ENCODE results near the gene MAGEA11. TPM values are rescaled to one million over a fixed set of nuclear protein-coding genes. Genes with fewer than 3 reads are reported as not detected.
"Not testable (repeated sequence)": the region's sequence is repeated elsewhere in the genome, so short reads cannot be mapped to it uniquely, and the experiment has no call there.

MAGEA11 gene
- total and polyA plus RNA-seq, 2 of the 4 experiments (the other 2 are of a cell fraction), result not detected

DNA sequence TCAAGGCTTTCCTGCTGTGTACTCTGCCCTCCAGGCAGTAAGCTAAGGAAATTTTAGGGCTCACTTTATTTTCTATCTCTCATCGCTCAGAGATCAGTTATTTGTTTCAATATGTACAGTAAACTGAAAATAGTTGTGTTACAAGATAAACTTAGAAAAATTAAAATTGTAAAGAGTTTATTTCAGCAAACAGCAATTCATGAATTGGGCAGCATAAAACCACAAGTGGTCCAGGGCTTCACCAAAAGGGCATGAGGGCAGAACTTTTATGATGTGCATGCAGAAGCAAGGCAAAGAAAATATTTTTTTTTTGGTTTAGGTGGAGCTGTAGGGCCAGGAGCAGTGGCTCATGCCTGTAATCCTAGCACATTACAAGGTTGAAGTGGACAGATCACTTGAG, 20.1 kb upstream of the MAGEA11 start:
- no peak overlapping the region for H3K4me3 ChIP-seq (ENCODE audit: insufficient read depth, low read depth, low read length)
- H4K91ac ChIP-seq (ENCODE audit: insufficient read depth, low read depth, low read length), result no peak overlapping the region
- no peak for DNase-seq
- no peak overlapping the region for H2BK15ac ChIP-seq (ENCODE audit: low read depth, low read length)
- no peak overlapping the region for H3K18ac ChIP-seq (ENCODE audit: low read depth, low read length)
- POLR2A ChIA-PET (ENCODE audit: unreplicated experiment), result no interaction called here
- H3K27ac ChIP-seq (ENCODE audit: insufficient read depth, low read length), result no peak overlapping the region
- H4K20me1 ChIP-seq (ENCODE audit: insufficient read depth, low read length), result no peaks in the 10 kb centered on the region
- TF ChIP-seq, protein P1, sequence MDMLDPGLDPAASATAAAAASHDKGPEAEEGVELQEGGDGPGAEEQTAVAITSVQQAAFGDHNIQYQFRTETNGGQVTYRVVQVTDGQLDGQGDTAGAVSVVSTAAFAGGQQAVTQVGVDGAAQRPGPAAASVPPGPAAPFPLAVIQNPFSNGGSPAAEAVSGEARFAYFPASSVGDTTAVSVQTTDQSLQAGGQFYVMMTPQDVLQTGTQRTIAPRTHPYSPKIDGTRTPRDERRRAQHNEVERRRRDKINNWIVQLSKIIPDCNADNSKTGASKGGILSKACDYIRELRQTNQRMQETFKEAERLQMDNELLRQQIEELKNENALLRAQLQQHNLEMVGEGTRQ (IDR thresholded peaks at IDR 0.05; ENCODE audit: low read depth, low read length), result no peak
- TF ChIP-seq SMC3 (IDR thresholded peaks at IDR 0.05; ENCODE audit: low read depth, low read length) (no peak), MXI1 (IDR thresholded peaks at IDR 0.05; ENCODE audit: borderline replicate concordance, low read depth, low read length) (no peak)
- ATAC-seq (ENCODE audit: low read depth), result no peak
- H3K4me2 ChIP-seq (ENCODE audit: low read depth, low read length), result no peak overlapping the region
- no peaks in the 10 kb centered on the region for H3K79me1 ChIP-seq (ENCODE audit: low read depth in 1 of 2, low read length in 2 of 2)
- intact Hi-C loops (cut with micrococcal nuclease), result no loop called here
- no peak overlapping the region for H2AK5ac ChIP-seq (ENCODE audit: low read depth, low read length)
- H2BK5ac ChIP-seq (ENCODE audit: low read depth, low read length, poor library complexity, severe bottlenecking), result no peak overlapping the region
- H3K9me1 ChIP-seq (ENCODE audit: insufficient read depth, low read length), result no peaks in the 10 kb centered on the region
- no peaks in the 10 kb centered on the region; the same call in 1 of the 2 replicates for H3K27me3 ChIP-seq (ENCODE audit: control insufficient read depth, insufficient read depth, low read length)
- dilution Hi-C loops (cut with HindIII; ENCODE audit: low sequenced_read_pairs, unreplicated experiment), result no loop called here
- no peak overlapping the region for H3K23ac ChIP-seq (ENCODE audit: low read depth, low read length)
- no peak overlapping the region for H4K5ac ChIP-seq (ENCODE audit: low read depth, low read length)
- no peak overlapping the region for H2BK120ac ChIP-seq (ENCODE audit: low read depth, low read length)
- H3K9ac ChIP-seq (ENCODE audit: low read depth, low read length), result no peak overlapping the region
- no peaks in the 10 kb centered on the region for H3K36me3 ChIP-seq (ENCODE audit: control insufficient read depth, insufficient read depth, low read length)
- H4K8ac ChIP-seq (ENCODE audit: low read depth in 2 of 2, low read length in 2 of 2), result no peak overlapping the region
- BruUV-seq (replicated peaks), result no TSS peak
- no peak overlapping the region for H2AK9ac ChIP-seq (replicated peaks; ENCODE audit: low read depth, low read length, poor library complexity)
- H3K9me3 ChIP-seq (ENCODE audit: control insufficient read depth, insufficient read depth, low read length), result no peaks in the 10 kb centered on the region
- H2BK20ac ChIP-seq (ENCODE audit: low read depth, low read length), result no peak overlapping the region
- in situ Hi-C loops (cut with MboI; ENCODE audit: low sequenced_read_pairs), result no loop called here
- no peak overlapping the region for H3K4ac ChIP-seq (ENCODE audit: low read depth, low read length)
- CTCF ChIA-PET, result no interaction called here
- H2AFZ ChIP-seq (replicated peaks; ENCODE audit: low read length, poor library complexity), result no peak overlapping the region
- no peak overlapping the region for H3K14ac ChIP-seq (replicated peaks; ENCODE audit: low read depth, low read length)
- H3K4me1 ChIP-seq (ENCODE audit: control insufficient read depth, insufficient read depth, low read length), result no peaks in the 10 kb centered on the region
- no peak overlapping the region for H3K56ac ChIP-seq (ENCODE audit: extremely low read depth, insufficient read depth, low read length)
- WGBS, 2 experiments (ENCODE audit: extremely low coverage in 2 of 2, insufficient read length in 1 of 2), result no CpG with 5 or more reads among the region's 1 CpG

GRCh38 chrX:149692686-149693272, 19.1 kb upstream of the MAGEA11 start:
- H3K9me3 ChIP-seq (ENCODE audit: control insufficient read depth, insufficient read depth, low read length); dilution Hi-C loops (cut with HindIII; ENCODE audit: low sequenced_read_pairs, unreplicated experiment); intact Hi-C loops (cut with micrococcal nuclease); H3K9ac ChIP-seq (ENCODE audit: low read depth, low read length); H4K91ac ChIP-seq (ENCODE audit: insufficient read depth, low read depth, low read length); H3K27ac ChIP-seq (ENCODE audit: insufficient read depth, low read length); H3K27me3 ChIP-seq (ENCODE audit: control insufficient read depth, insufficient read depth, low read length); BruUV-seq (replicated peaks); H3K4me2 ChIP-seq (ENCODE audit: low read depth, low read length); H3K18ac ChIP-seq (ENCODE audit: low read depth, low read length); H2AFZ ChIP-seq (replicated peaks; ENCODE audit: low read length, poor library complexity); ATAC-seq (ENCODE audit: low read depth); CTCF ChIA-PET; in situ Hi-C loops (cut with MboI; ENCODE audit: low sequenced_read_pairs); H4K8ac ChIP-seq (ENCODE audit: low read depth in 2 of 2, low read length in 2 of 2); H2AK5ac ChIP-seq (ENCODE audit: low read depth, low read length); H3K9me1 ChIP-seq (ENCODE audit: insufficient read depth, low read length); H2AK9ac ChIP-seq (replicated peaks; ENCODE audit: low read depth, low read length, poor library complexity); H3K56ac ChIP-seq (ENCODE audit: extremely low read depth, insufficient read depth, low read length); H4K20me1 ChIP-seq (ENCODE audit: insufficient read depth, low read length); H2BK120ac ChIP-seq (ENCODE audit: low read depth, low read length); H2BK5ac ChIP-seq (ENCODE audit: low read depth, low read length, poor library complexity, severe bottlenecking); POLR2A ChIA-PET (ENCODE audit: unreplicated experiment); H3K14ac ChIP-seq (replicated peaks; ENCODE audit: low read depth, low read length); H3K4ac ChIP-seq (ENCODE audit: low read depth, low read length); H2BK20ac ChIP-seq (ENCODE audit: low read depth, low read length); H4K5ac ChIP-seq (ENCODE audit: low read depth, low read length); H2BK15ac ChIP-seq (ENCODE audit: low read depth, low read length); H3K4me3 ChIP-seq (ENCODE audit: insufficient read depth, low read depth, low read length); H3K4me1 ChIP-seq (ENCODE audit: control insufficient read depth, insufficient read depth, low read length); H3K79me1 ChIP-seq (ENCODE audit: low read depth in 1 of 2, low read length in 2 of 2); DNase-seq; H3K23ac ChIP-seq (ENCODE audit: low read depth, low read length); H3K36me3 ChIP-seq (ENCODE audit: control insufficient read depth, insufficient read depth, low read length): not testable (repeated sequence)
- WGBS, 2 experiments (ENCODE audit: extremely low coverage in 2 of 2, insufficient read length in 1 of 2), result no CpG with 5 or more reads among the region's 6 CpGs
